GM23338 (cell line): ENCODE data around the gene RGS3.

Experiments used
- CTCF ChIP-seq, 2 experiments: fragments of 200-600 bp in 1 of 2; sonication (generic) in 1 of 2; conservative IDR thresholded peaks; 2 replicates each; pipeline versions ENCODE4 v1.5.1 to v1.6.1; 2016 to 2017; ENCODE audit warnings: antibody characterized with exemption in 2 of 2, low read depth in 2 of 2, mild to moderate bottlenecking in 2 of 2, moderate library complexity in 1 of 2
- EZH2 ChIP-seq: fragments of 200-600 bp; sonication (generic); IDR thresholded peaks from one replicate; pipeline ENCODE4 v1.8.0; 2017; ENCODE audit warnings: antibody characterized with exemption, mild to moderate bottlenecking, low read depth; ENCODE audit not compliant: unreplicated experiment
- EZH2phosphoT487 ChIP-seq: fragments of 200-600 bp; sonication (generic); IDR thresholded peaks from one replicate; pipeline ENCODE4 v1.8.1; 2018; ENCODE audit warnings: antibody characterized with exemption; ENCODE audit not compliant: unreplicated experiment
- JUNB ChIP-seq: IDR thresholded peaks from one replicate; pipeline ENCODE4 v1.6.1; 2016; ENCODE audit warnings: antibody characterized with exemption; ENCODE audit not compliant: unreplicated experiment
- POLR2AphosphoS5 ChIP-seq: IDR thresholded peaks from 2 replicates; pipeline ENCODE4 v1.6.1; 2016; ENCODE audit warnings: antibody characterized with exemption, low read depth
- REST ChIP-seq: IDR thresholded peaks from one replicate; pipeline ENCODE4 v1.6.1; 2018; ENCODE audit warnings: antibody characterized with exemption; ENCODE audit not compliant: unreplicated experiment
- STAT1 ChIP-seq: IDR thresholded peaks from one replicate; pipeline ENCODE4 v1.6.1; 2016; ENCODE audit warnings: antibody characterized with exemption; ENCODE audit not compliant: unreplicated experiment
- ZNF114 ChIP-seq: fragments of 250-450 bp; sonication (Bioruptor Pico); IDR thresholded peaks from 2 replicates; pipeline ENCODE4 v1.5.0; 2020; ENCODE audit warnings: mild to moderate bottlenecking, moderate library complexity

GRCh38 chr9:113567361-113568080, 104.0 kb downstream of the RGS3 start:
- TF ChIP-seq CTCF (conservative IDR thresholded peaks at IDR 0.05; ENCODE audit: low read depth in 2 of 2) = no peak
- no peak for TF ChIP-seq EZH2
- TF ChIP-seq EZH2phosphoT487 = no peak
- no peak for TF ChIP-seq REST
- TF ChIP-seq JUNB = no peak
- no peak for TF ChIP-seq POLR2AphosphoS5
- no peak for TF ChIP-seq ZNF114
- TF ChIP-seq STAT1 = no peak
